HG02970 (cell line): ENCODE results near the gene MYH8.

Experiments
- ATAC-seq: cut with Tn5 transposase; IDR thresholded peaks from one replicate; pipeline ENCODE4 v1.9.1; 2021; ENCODE audit warnings: mild to moderate bottlenecking, moderate library complexity, moderate number of reproducible peaks; ENCODE audit not compliant: unreplicated experiment, low FRiP score

MYH8 gene

GRCh38 chr17:10421900-10422542, at the start of gene MYH8:
TSS of gene MYH8 (minus strand) at chr17:10421950. CDS start at chr17:10420227, 1,723 bp downstream.
- no peak for ATAC-seq

DNA sequence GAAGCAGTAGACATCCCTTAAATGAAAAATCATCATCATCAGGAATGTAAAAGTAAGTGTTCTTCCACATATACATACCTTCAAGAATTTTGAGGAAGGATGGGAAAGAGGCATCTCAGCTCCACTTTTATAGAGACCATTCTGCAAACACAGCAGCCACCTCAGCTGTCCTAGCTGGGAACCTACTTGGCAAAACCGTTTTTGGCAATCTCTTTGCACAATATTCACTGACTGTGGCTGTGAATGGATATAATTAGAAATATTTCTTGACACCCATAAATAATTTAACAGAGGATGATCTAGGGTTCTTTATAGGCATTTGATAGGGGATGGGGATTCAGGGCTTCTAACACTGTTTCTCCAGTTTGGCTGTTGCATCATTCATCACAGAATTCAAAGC, 47.7 kb upstream of the MYH8 start, which contains the start of gene MYH4:
TSS of gene MYH4 (minus strand) at position 101 of the 400 bp plus-strand sequence. CDS start 2,814 bp downstream, outside the sequence.
- no peak for ATAC-seq

DNA sequence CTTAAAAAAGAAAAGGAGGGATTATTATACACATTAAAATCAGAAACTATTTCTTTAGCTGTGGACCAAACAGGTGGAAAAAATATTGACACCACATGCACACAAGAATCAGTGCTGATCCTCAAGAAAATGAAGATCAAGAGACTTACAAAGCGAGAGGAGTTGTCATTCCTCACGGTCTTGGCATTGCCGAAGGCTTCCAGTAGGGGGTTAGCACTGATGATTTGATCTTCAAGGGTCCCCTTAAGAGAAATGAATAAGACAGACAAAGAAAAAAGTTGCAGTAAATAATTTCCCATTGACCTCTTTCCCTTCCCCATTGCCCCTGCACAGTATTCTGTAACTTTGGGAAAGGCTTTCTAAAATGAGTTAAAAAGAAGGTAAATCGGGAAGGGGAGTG, 41.7 kb upstream of the MYH8 start:
- no peak for ATAC-seq

- ATAC-seq: no peak
These were observed 38.3 kb upstream of the MYH8 start for GRCh38 chr17:10460062-10460461.

- ATAC-seq: no peak
These were observed 37.0 kb upstream of the MYH8 start for GRCh38 chr17:10458701-10459100.

DNA sequence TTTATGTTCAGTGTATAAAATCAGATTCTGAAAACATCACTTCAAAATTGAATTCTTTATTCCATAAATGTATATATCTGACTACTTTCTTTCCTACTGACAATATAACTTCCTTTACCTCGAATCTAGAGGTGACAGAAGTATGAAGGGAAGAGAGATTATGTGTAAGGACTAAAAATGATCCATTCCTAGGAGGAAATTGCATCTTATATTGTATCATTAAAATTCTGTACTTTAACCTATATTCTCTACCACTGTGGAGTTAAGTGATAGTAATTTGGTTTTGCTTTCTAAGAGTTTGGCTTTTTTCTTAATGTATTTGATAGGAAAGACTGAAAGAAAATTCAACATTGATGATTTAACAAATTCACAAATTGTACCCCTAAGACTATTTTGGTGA, 36.2 kb upstream of the MYH8 start:
- no peak for ATAC-seq

DNA sequence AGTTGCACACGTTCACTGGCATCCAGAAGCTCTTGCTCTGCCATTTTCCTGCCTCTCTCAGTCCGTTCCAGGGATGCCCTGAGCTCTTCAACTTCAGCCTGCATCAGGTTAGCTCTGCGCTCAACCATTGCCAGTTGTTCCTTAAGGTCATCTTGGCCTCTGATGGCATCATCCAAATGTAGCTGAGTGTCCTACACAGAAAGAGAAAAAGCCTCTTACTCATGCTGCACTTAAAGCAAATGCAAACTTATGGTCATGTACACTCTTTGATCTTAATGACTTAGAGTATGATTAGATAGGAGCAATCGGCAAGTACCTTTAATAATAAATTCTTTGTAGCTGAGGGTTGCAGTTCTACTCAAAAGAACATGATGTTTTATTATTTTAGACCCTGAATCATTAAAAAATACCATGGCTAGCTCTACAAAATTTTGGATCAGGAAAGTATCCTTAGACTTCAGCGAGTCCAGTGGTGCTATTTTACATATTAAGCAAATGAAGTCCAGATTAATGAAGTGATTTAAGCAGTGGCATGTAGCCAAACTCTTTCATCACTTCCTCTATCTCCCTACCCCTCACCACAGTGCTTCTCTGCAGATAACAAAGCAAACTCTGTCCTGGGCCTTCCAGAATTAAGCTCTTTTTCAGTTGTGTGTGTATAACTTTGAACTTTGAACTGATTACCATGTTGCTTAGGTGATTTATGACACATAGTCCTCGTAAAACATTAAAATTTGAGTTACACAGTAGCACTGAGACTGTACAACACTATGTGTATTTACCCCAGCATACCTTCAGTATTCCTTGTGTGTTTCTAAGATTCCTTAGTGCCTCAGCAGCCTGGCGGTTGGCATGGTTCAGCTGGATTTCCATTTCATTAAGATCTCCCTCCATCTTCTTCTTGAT, 25.5 kb upstream of the MYH8 start:
- ATAC-seq: no peak

GRCh38 chr17:10439816-10440215, 18.1 kb upstream of the MYH8 start:
- no peak for ATAC-seq

DNA sequence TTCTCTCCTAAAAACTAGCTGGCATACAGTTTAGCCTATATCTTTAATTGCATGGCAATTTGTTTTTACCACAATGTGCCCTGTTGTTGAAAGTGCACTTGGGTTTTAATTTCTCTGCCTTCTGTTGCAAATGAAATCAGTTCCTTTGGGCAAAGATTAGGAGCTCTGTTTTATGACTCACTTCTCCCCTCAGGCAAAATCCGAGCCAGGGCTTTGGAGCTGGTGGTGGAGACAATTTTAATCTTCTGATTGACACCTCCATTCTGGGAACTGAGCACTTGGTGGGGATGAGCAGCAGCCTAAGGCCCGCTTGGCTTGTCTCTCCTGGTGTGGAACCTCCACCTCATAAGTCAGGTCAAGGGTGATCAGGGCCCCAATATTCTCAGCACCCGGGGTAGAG, 13.3 kb upstream of the MYH8 start:
- ATAC-seq: no peak

DNA sequence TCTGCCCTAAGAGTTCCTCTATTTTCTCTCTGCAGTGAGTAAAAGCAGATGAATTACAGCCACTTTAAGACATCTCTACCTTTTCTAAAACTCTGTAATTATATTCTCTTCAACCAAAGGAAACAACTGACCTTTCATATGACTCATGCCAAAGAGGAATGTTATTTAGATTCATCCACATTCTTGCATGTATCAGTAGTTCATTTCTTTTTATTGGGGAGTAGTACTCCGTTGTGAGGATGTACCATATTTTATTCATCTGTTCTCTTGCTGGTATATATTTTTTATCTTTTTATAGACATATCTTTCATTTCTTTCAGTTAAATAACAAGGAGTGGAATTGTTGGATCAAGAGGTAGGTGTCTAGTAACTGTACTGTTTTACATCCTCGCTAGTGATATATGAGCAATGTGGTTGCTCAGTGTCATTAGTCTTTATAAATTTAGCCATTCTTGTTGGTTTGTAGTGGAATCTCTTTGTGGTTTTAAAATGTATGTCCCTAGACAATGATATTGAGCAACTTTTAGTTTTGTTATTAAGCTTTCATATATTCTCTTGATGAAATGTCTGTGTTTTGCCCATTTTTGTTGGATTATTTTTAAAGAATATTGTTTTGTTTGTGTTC, 7.8 kb upstream of the MYH8 start:
- no peak for ATAC-seq

GRCh38 chr17:10428781-10429180, 7.0 kb upstream of the MYH8 start:
- no peak for ATAC-seq

GRCh38 chr17:10421211-10421610, 539 bp downstream of the MYH8 start:
- no peak for ATAC-seq

- ATAC-seq: no peak
These were observed 939 bp downstream of the MYH8 start for GRCh38 chr17:10420811-10421210.

DNA sequence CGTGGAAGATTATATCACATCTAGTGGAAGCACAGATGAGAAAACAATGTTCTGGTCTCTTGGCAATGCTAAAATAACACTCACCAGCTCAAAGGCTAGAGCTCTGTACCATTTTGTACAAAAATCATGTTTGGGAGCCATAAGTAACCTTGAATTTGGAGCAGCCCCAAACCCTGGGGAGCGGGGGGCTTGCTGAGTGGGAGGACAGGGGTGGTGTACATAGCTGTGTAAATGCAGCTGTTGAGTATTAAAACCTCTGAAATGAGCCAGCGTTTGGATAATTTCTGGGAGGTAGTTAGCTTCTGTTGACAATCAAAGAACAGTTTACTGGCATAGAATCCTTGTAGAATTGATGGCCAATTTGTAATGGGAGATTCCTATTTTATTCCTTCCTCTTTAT, 4.3 kb downstream of the MYH8 start:
- ATAC-seq: no peak

GRCh38 chr17:10415161-10415560, 6.6 kb downstream of the MYH8 start:
- no peak for ATAC-seq

GRCh38 chr17:10403589-10403988, 18.2 kb downstream of the MYH8 start:
- no peak for ATAC-seq

DNA sequence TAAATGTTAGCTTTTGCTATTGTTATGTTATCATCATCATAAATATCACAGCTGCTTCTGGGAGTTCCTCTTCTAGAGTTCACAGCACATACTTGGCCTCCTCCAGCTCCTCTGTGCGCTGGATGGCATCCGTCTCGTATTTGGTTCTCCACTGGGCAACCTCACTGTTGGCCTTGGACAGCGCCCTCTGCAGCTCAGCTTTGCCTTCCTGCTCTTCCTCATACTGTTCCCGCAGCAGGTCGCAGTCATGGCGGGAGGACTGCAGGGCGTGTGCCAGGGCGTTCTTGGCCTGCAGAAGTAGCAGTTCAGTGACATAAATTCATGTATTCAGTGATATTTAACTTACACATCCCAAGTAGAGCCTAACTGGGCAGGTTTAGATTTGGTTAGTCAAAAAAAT, 23.4 kb downstream of the MYH8 start:
- ATAC-seq: no peak

- no peak for ATAC-seq
These were observed 25.1 kb downstream of the MYH8 start for GRCh38 chr17:10396524-10397163.

DNA sequence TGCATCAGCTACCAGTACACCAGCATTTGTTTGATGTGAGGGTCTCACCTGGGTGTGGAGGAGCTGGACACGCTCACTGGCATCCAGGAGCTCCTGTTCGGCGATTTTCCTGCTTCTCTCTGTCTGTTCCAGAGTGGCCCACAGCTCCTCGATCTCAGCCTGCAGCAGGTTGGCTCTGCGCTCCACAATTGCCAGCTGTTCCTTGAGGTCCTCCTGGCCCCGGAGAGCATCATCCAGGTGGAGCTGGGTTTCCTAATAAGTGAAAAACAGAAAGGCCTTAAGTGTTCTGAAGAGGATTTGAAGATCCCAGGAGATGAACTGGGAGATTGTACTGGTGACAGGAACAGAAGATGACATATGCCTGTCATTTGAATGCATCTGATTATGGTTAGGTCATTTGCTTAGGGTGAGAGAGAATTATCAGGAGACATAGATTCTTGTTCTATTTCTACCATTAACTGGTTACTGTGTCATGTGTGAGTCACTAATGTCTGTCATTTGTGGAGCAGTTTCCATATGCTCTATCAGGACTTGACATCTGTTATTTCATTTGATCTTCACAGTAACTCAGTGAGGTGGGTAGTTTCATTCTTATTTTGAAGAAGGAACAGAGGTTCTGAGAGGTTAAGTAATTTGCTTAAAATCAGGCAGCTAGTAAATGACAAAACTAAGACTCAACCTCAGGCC, 27.4 kb downstream of the MYH8 start:
- no peak for ATAC-seq

GRCh38 chr17:10392880-10393279, 28.9 kb downstream of the MYH8 start:
- no peak for ATAC-seq
